HL-60/S4 treated with retinoic acid at 250 ng/mL for 4 days and 3 days (cell line): ENCODE data around the gene YAP1.

Experiments
- in situ Hi-C: fragments of 300-500 bp; cut with MboI; formaldehyde crosslinking; loops from 2 replicates; pipeline ENCODE4 v1.7.0; 2022; ENCODE audit warnings: low sequenced_read_pairs

The YAP1 gene

DNA sequence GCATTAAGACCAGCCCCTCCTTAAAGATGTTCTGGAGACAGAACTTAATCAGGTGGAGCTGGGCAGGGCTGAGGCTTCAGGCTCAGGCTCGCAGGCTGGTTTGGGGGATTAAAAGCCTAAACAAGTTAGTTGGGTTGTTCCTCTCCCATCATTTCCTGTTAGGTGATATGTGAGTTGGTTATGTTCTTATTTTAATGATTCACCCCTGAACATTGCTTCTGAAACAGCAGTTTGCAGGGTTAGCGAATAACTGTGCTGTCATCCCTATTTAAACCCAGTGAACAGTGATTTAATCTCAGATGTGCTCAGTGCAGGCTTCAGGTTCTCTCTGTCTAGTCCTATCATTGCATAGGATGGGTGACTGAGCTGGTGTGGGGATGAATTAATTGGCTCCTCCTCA, 159.7 kb downstream of the YAP1 start:
- in situ Hi-C loops: no loop called here

DNA sequence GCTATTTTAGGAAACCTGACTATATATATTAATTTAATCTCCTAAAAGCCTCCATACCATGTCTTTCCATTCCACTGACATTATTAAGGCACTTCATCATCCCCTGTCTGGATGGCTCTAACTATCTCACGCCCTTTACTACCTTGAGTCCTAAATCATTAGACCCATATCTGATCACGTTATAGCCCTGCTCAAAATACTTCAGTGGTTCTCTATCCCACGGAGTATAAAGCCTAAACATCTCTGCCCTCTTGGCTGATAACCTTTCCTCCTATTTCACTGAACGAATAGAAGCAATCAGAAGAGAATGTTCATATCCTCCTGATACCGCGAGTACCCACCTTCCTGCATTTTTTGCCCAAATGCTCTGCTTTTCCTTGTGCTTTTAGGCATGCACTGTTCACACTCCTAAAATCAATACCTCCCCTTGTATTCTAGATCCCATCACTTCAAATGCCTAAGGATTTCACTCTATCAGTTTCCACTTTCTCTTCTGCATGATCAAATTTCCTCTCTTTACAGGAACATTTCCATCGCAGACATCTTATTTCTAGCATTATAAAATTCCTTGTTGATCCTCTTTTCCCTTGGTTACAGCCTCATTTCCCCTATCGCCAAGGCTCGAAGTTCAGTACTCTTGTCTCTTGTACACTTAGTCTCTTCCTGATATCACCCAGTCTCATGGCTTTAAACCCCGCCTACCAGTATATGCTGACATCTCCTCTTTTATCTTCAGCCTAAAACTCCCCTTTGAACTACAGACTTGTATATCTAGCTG, 162.0 kb downstream of the YAP1 start:
- in situ Hi-C loops: no loop called here

DNA sequence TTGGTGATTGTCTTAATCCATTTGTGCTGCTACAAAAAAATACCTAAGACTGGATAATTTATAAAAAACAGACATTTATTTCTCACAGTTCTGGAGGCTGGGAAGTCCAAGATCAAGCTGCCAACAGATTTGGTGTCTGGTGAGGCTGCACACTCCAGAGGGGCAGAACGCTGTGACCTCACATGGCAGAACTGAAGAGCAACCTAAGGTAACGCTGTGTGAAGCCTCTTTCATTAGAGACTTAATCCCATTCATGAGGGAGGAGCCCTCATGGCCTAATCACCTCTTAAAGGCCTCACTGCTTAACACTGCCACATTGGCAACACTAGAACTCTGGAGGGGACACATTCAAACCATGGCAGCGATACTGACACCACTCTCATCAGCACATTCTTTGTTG, 164.4 kb downstream of the YAP1 start:
- in situ Hi-C loops: no loop called here

DNA sequence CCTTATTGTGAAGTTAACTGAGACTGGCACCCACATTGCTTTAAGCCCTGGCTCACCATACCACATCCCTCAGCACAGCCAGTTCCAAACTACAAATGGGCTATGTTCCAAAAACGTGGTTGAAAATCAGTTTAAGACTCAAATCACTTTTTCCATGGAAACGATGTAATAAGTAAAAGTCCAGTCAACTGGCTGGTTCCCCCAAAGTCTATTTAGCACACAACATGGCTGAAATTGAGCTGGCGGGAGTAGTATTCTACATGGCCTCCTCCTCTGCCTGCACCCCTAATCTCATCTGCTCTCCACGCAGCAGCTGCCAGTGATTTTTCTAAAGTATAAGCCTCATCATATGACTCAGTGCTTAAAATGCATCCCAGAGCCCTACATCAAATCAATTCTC, 166.1 kb downstream of the YAP1 start:
- in situ Hi-C loops: no loop called here

DNA sequence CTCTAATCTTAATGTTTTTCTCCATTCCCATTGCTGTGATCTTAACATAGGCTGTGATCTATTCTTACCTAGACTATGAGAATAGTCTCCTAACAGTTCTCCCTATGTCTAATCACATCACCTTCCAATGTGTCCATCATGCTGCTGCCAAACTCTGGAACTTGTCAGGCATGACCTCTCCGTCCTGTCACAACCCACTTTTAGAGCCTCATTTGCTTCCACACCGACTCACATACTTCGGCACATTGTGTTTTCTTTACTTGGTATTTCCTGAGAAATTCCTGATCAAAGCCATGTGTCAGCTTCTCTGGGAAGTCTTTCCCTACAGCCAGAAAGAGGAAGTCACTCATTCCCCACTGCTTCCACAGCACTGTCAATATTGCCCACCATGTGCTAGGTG, 166.5 kb downstream of the YAP1 start:
- in situ Hi-C loops: no loop called here

DNA sequence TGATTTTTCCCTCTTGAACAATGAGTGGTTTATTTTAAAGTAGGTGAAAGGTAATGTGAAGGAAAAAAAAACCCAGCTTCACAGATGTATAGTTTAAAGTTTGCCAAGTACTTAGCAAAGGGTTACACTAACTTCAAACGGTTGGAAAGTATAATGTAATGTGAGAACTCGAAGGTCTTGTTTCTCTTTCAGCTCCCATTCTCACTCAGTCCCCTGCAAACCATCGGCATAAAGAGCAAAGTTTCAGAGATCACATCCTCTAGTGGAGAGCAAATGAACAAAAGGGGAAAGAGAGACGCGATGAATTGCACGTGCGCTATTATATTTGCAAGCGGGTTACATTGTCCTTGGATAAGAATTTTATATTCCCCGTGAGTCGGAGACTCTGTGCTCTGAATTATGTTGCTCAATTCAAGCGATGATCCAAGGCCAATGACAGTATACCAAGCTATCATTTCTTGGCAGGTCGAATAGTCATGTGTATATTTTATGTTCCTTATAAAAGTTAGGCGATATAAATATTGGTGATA, 169.5 kb downstream of the YAP1 start:
- in situ Hi-C loops: no loop called here

DNA sequence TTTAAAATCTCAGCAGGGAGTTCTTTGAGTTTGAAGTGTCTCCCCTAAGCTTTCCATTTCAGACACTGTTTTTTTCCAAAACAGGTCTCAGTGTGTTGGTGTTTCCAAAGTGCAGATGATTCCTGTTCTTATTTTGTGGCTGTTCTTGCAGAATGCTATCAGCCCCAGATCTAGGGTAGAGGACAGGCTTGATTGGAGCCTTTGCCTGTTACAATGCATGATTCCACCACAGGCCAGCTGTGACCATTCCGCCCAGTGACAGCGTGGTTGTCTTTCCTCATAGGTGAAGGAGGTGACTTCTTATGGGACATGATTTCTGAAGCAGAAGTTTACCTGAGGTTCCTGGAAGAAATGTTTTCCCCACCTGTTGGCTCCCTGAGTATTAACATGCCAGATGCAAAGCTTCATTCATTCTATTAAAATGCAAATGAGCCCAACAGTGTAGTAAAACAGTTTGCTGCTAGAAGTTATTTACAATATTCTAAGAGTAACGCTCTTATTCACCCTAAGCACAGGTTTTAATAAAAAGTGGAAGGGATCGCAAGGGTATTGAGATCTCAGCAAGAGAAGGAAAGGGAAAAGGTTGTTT, 170.1 kb downstream of the YAP1 start:
- in situ Hi-C loops: no loop called here
